ENCODE data around the gene RGS16. TPM values are rescaled to one million over a fixed set of nuclear protein-coding genes. Genes with fewer than 3 reads are reported as not detected.

Gene RGS16
- total RNA-seq, 5 donors from 2014 or later (not counting 1 experiment from before 2014, with no cell fraction given), result 2.9 to 15.6 (median 4.6) TPM

DNA sequence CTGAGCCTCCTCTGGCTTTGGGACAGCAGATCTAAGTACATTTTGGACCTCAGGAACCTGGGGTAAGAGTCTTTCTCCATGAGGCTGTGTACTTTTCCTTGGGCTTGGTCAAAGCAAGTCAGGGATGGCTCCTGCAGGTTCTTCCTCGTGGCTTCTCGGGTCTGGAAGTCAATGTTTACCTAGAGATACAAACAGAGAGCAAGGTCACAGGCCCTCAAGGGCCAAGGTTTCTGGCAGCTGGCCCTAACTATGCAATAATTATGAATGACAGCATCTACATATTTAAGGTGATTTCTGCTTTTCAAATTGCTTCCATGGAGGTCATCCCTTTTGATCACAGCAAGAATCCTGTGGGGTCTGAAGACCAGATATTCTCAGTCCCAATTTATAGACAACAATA is 42.5 kb upstream of the RGS16 start:
- Histone ChIP-seq H3K36me3 (ENCODE audit: control insufficient read depth in 2 of 2, extremely low read depth in 1 of 2, insufficient read depth in 1 of 2, low read length in 1 of 2) (no peaks in the 10 kb centered on the region), H3K27me3 (replicated peaks in 1 of 2; ENCODE audit: control insufficient read depth in 2 of 2, extremely low read depth in 1 of 2, insufficient read depth in 2 of 2, low read length in 1 of 2) (peaks cover 0 to 3% of the 10 kb centered on the region in 2 experiments), H3K4me1 (ENCODE audit: control insufficient read depth in 1 of 2, extremely low read depth in 1 of 2, insufficient read depth in 2 of 2, low read length in 2 of 2) (no peaks in the 10 kb centered on the region), H3K9me3 (no peaks in the 10 kb centered on the region), H3K27ac (ENCODE audit: low read length) (no peak overlapping the region), H3K4me3 (ENCODE audit: control insufficient read depth in 1 of 2, extremely low read depth in 1 of 2, low read length in 1 of 2) (no peak overlapping the region)
- H3K4me3 Mint-ChIP-seq, result no peak overlapping the region
- no peak for ATAC-seq (replicated peaks in 1 of 4)
- H3K9me3 Mint-ChIP-seq, result no peaks in the 10 kb centered on the region
- no peak for DNase-seq
- no peaks in the 10 kb centered on the region for H3K36me3 Mint-ChIP-seq
- peaks cover 3 to 7% of the 10 kb centered on the region in 2 donors for H3K27me3 Mint-ChIP-seq
- H3K27ac Mint-ChIP-seq, result no peak overlapping the region
- POLR2A ChIA-PET, result no interaction called here
- no CpG with 5 or more reads among the region's 2 CpGs for WGBS (ENCODE audit: insufficient coverage)
- H3K4me1 Mint-ChIP-seq, result peaks cover 2 to 13% (median 5%) of the 10 kb centered on the region in 3 donors
- CTCF ChIA-PET, result interaction anchor here in 1 of 2 donors (1.4 kb wide), 1 partner anchor 30 kb away, joined by 3 read pairs; no protein-coding TSS in a partner anchor

DNA sequence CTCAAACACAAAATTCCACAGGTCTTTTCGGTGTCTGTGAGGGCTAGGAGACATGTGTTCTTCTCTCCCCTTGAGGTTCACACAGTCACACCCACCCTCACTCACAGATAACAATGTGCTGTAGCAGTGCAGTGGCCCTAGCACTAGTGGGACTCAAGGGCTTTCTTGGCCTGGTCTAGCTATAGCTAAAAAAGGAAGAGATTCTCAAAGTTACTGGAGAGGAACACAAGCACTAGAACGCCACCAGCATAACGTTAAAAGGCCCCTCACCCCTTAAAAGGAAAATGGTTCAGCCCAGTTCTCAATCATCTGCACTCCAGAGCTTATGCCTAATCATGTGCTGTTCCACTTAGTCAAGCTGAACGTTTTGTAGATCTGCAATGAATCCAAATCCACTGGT is 40.7 kb upstream of the RGS16 start:
- POLR2A ChIA-PET, result no interaction called here
- Histone ChIP-seq H3K4me3 (ENCODE audit: control insufficient read depth in 1 of 2, extremely low read depth in 1 of 2, low read length in 1 of 2) (no peak overlapping the region), H3K36me3 (ENCODE audit: control insufficient read depth in 2 of 2, extremely low read depth in 1 of 2, insufficient read depth in 1 of 2, low read length in 1 of 2) (no peaks in the 10 kb centered on the region), H3K27ac (ENCODE audit: low read length) (no peak overlapping the region), H3K9me3 (no peaks in the 10 kb centered on the region), H3K27me3 (replicated peaks in 1 of 2; ENCODE audit: control insufficient read depth in 2 of 2, extremely low read depth in 1 of 2, insufficient read depth in 2 of 2, low read length in 1 of 2) (no peaks in the 10 kb centered on the region), H3K4me1 (ENCODE audit: control insufficient read depth in 1 of 2, extremely low read depth in 1 of 2, insufficient read depth in 2 of 2, low read length in 2 of 2) (no peaks in the 10 kb centered on the region)
- peaks cover 0 to 6% (median 0%) of the 10 kb centered on the region in 3 donors for H3K4me1 Mint-ChIP-seq
- WGBS (ENCODE audit: insufficient coverage), result 63% methylated on average over 3 of the region's 4 CpGs
- DNase-seq (no peak), ATAC-seq (replicated peaks in 1 of 4) (no peak)
- peaks cover 3 to 7% of the 10 kb centered on the region in 2 donors for H3K27me3 Mint-ChIP-seq
- CTCF ChIA-PET, result no interaction called here
- H3K4me3 Mint-ChIP-seq, result no peak overlapping the region
- H3K27ac Mint-ChIP-seq, result no peak overlapping the region
- H3K36me3 Mint-ChIP-seq, result no peaks in the 10 kb centered on the region
- no peaks in the 10 kb centered on the region for H3K9me3 Mint-ChIP-seq

DNA sequence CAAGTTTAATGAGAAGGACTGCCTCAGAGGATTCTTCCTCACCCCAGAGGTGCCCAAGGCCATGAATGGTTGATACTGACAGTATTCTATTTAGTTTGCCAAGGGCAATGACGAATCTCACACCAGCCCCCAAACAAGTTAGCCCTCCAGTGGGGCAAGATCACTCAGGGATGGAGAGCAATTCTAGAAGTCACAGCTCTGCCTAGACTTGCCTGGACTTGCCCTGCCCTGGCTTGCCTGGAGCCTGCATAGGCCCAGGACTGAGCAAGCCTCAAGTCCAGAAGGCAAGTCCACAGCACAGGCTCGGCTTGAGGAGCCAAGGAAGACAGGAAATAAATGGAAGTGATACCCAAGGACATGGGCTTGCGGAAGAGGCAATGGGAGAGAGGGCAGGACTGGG is 39.5 kb upstream of the RGS16 start:
- ATAC-seq (replicated peaks in 1 of 4) (no peak), DNase-seq (no peak)
- peaks cover 3 to 7% of the 10 kb centered on the region in 2 donors for H3K27me3 Mint-ChIP-seq
- no peaks in the 10 kb centered on the region for H3K9me3 ChIP-seq
- H3K27ac ChIP-seq (ENCODE audit: low read length), result no peak overlapping the region
- no peak overlapping the region for H3K27ac Mint-ChIP-seq
- ChIA-PET CTCF (no interaction called here), POLR2A (interaction anchor here in 1 of 2 donors (0.5 kb wide), 1 partner anchor 48 kb away, joined by 5 read pairs; no protein-coding TSS in a partner anchor)
- H3K9me3 Mint-ChIP-seq, result no peaks in the 10 kb centered on the region
- peaks cover 0 to 6% (median 0%) of the 10 kb centered on the region in 3 donors for H3K4me1 Mint-ChIP-seq
- H3K27me3 ChIP-seq (replicated peaks in 1 of 2; ENCODE audit: control insufficient read depth in 2 of 2, extremely low read depth in 1 of 2, insufficient read depth in 2 of 2, low read length in 1 of 2), result no peaks in the 10 kb centered on the region
- 65% methylated on average over 3 of the region's 3 CpGs for WGBS (ENCODE audit: insufficient coverage)
- no peaks in the 10 kb centered on the region for H3K36me3 ChIP-seq (ENCODE audit: control insufficient read depth in 2 of 2, extremely low read depth in 1 of 2, insufficient read depth in 1 of 2, low read length in 1 of 2)
- H3K4me3 Mint-ChIP-seq, result no peak overlapping the region
- H3K4me3 ChIP-seq (ENCODE audit: control insufficient read depth in 1 of 2, extremely low read depth in 1 of 2, low read length in 1 of 2), result no peak overlapping the region
- no peaks in the 10 kb centered on the region for H3K36me3 Mint-ChIP-seq
- H3K4me1 ChIP-seq (ENCODE audit: control insufficient read depth in 1 of 2, extremely low read depth in 1 of 2, insufficient read depth in 2 of 2, low read length in 2 of 2), result no peaks in the 10 kb centered on the region

DNA sequence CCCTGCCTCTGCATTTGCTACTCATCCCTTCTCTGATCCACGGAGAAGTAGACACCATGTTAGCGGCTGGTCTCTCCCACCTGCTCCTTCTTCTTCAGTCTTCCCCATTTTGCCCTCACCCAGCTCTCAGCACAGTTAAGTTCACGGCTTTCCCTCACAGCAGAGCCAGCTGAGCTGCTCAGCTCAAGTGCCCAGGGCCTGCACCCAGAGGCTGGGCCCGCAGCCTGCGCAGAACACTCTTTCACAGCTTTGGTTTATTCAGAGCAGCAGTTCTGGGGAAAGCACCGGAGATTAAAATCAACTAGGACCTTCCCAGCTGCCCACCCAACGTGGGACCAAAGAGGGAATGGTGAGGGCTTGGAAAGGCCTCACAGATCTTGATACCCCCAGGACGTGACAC is 38.3 kb upstream of the RGS16 start:
- H3K27me3 ChIP-seq (replicated peaks in 1 of 2; ENCODE audit: control insufficient read depth in 2 of 2, extremely low read depth in 1 of 2, insufficient read depth in 2 of 2, low read length in 1 of 2), result peaks cover 0 to under 1% of the 10 kb centered on the region in 2 experiments
- Mint-ChIP-seq H3K9me3 (no peaks in the 10 kb centered on the region), H3K4me3 (no peak overlapping the region), H3K36me3 (no peaks in the 10 kb centered on the region), H3K4me1 (peaks cover 0 to 6% (median 0%) of the 10 kb centered on the region in 3 donors), H3K27ac (no peak overlapping the region), H3K27me3 (peaks cover 2 to 3% of the 10 kb centered on the region in 2 donors)
- H3K36me3 ChIP-seq (ENCODE audit: control insufficient read depth in 2 of 2, extremely low read depth in 1 of 2, insufficient read depth in 1 of 2, low read length in 1 of 2), result no peaks in the 10 kb centered on the region
- WGBS (ENCODE audit: insufficient coverage), result 87% methylated on average over 3 of the region's 8 CpGs
- no peaks in the 10 kb centered on the region for H3K4me1 ChIP-seq (ENCODE audit: control insufficient read depth in 1 of 2, extremely low read depth in 1 of 2, insufficient read depth in 2 of 2, low read length in 2 of 2)
- no peak overlapping the region for H3K4me3 ChIP-seq (ENCODE audit: control insufficient read depth in 1 of 2, extremely low read depth in 1 of 2, low read length in 1 of 2)
- POLR2A ChIA-PET, result no interaction called here
- no peak overlapping the region for H3K27ac ChIP-seq (ENCODE audit: low read length)
- CTCF ChIA-PET, result interaction anchor here in 1 of 2 donors (0.6 kb wide), 1 partner anchor 39 kb away, joined by 4 read pairs; no protein-coding TSS in a partner anchor
- ATAC-seq (replicated peaks in 1 of 4) (no peak), DNase-seq (no peak)
- no peaks in the 10 kb centered on the region for H3K9me3 ChIP-seq

DNA sequence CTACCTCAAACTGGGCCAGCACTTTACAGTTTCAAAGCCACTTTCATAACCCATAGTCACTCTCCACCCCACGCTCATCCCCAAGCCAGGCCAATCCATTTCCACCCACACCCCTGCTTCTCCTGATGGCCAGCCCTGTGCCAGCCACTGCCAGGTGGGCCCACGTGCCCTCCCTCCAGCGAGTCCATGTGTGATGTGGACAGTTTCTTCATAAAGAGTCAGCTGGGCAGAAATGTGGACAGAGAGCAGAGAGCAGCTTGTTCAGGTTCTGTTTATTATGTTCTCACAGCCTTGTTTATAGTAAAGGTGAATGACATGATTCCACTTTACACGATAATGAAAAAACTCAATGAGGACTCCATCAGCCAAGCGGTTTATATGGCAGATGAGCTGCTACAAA is 37.4 kb upstream of the RGS16 start:
- Histone ChIP-seq H3K9me3 (no peaks in the 10 kb centered on the region), H3K27ac (ENCODE audit: low read length) (no peak overlapping the region), H3K4me1 (ENCODE audit: control insufficient read depth in 1 of 2, extremely low read depth in 1 of 2, insufficient read depth in 2 of 2, low read length in 2 of 2) (no peaks in the 10 kb centered on the region), H3K27me3 (replicated peaks in 1 of 2; ENCODE audit: control insufficient read depth in 2 of 2, extremely low read depth in 1 of 2, insufficient read depth in 2 of 2, low read length in 1 of 2) (peaks cover 0 to 2% of the 10 kb centered on the region in 2 experiments), H3K4me3 (ENCODE audit: control insufficient read depth in 1 of 2, extremely low read depth in 1 of 2, low read length in 1 of 2) (no peak overlapping the region), H3K36me3 (ENCODE audit: control insufficient read depth in 2 of 2, extremely low read depth in 1 of 2, insufficient read depth in 1 of 2, low read length in 1 of 2) (no peaks in the 10 kb centered on the region)
- ATAC-seq (replicated peaks in 1 of 4) (no peak), DNase-seq (no peak)
- Mint-ChIP-seq H3K36me3 (no peaks in the 10 kb centered on the region), H3K27me3 (peaks cover 2 to 7% of the 10 kb centered on the region in 2 donors), H3K27ac (no peak overlapping the region), H3K4me3 (no peak overlapping the region), H3K9me3 (no peaks in the 10 kb centered on the region), H3K4me1 (peaks cover 0 to 6% (median 0%) of the 10 kb centered on the region in 3 donors)
- POLR2A ChIA-PET, result no interaction called here
- CTCF ChIA-PET, result no interaction called here
- WGBS (ENCODE audit: insufficient coverage), result 85% methylated on average over 5 of the region's 5 CpGs

DNA sequence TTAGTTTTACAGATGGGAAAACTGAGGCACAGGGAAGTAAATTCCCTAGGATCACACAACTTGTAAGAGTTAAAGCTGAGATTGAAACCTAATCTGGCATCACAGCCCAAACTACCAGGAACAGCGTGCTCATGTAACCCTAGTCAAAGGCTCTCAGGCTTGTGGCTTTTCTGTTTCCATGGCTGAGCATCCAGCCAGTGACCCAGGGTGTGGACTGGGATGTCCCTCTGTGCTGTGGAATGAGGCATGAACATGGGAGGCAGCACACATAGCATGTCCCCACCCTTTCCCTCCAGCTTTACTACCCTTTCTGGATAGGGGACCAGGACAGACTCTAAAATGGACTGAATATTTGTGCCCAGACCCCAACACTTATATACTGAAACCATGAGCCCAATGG is 35.1 kb upstream of the RGS16 start:
- Histone ChIP-seq H3K9me3 (no peaks in the 10 kb centered on the region), H3K27ac (ENCODE audit: low read length) (no peak overlapping the region), H3K4me1 (ENCODE audit: control insufficient read depth in 1 of 2, extremely low read depth in 1 of 2, insufficient read depth in 2 of 2, low read length in 2 of 2) (no peaks in the 10 kb centered on the region), H3K4me3 (ENCODE audit: control insufficient read depth in 1 of 2, extremely low read depth in 1 of 2, low read length in 1 of 2) (no peak overlapping the region), H3K27me3 (replicated peaks in 1 of 2; ENCODE audit: control insufficient read depth in 2 of 2, extremely low read depth in 1 of 2, insufficient read depth in 2 of 2, low read length in 1 of 2) (peaks cover 2 to 3% of the 10 kb centered on the region in 2 experiments), H3K36me3 (ENCODE audit: control insufficient read depth in 2 of 2, extremely low read depth in 1 of 2, insufficient read depth in 1 of 2, low read length in 1 of 2) (no peaks in the 10 kb centered on the region)
- Mint-ChIP-seq H3K27ac (no peak overlapping the region), H3K4me3 (no peak overlapping the region), H3K9me3 (no peaks in the 10 kb centered on the region), H3K27me3 (peaks cover 0 to 4% of the 10 kb centered on the region in 2 donors), H3K36me3 (no peaks in the 10 kb centered on the region), H3K4me1 (peaks cover 0 to 6% (median 0%) of the 10 kb centered on the region in 3 donors)
- ChIA-PET POLR2A (no interaction called here), CTCF (no interaction called here)
- WGBS (ENCODE audit: insufficient coverage), result no CpG with 5 or more reads among the region's 1 CpG
- DNase-seq, result no peak
- ATAC-seq (replicated peaks in 1 of 4), result no peak

DNA sequence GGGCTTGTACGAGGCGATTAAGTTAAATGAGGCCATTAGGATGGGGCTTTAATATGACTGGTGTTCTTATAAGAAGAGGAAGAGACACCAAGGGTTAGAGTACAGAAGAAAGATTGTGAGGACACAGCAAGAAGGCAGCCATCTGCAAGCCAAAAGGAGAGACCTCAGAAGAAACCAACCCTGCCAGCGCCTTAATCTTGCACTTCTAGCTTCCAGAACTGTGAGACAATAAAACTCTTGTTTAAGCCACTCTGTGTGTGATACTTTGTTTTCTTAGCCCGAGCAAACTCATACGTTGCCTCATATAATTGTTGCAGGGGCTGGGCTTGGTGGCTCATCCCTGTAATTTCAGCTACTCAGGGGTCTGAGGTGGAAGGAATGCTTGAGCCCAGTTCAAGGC is 33.6 kb upstream of the RGS16 start:
- Histone ChIP-seq H3K4me3 (ENCODE audit: control insufficient read depth in 1 of 2, extremely low read depth in 1 of 2, low read length in 1 of 2) (no peak overlapping the region), H3K9me3 (no peaks in the 10 kb centered on the region), H3K36me3 (ENCODE audit: control insufficient read depth in 2 of 2, extremely low read depth in 1 of 2, insufficient read depth in 1 of 2, low read length in 1 of 2) (no peaks in the 10 kb centered on the region), H3K4me1 (ENCODE audit: control insufficient read depth in 1 of 2, extremely low read depth in 1 of 2, insufficient read depth in 2 of 2, low read length in 2 of 2) (no peaks in the 10 kb centered on the region), H3K27me3 (replicated peaks in 1 of 2; ENCODE audit: control insufficient read depth in 2 of 2, extremely low read depth in 1 of 2, insufficient read depth in 2 of 2, low read length in 1 of 2) (peaks cover 2 to 10% of the 10 kb centered on the region in 2 experiments), H3K27ac (ENCODE audit: low read length) (no peak overlapping the region)
- ATAC-seq (replicated peaks in 1 of 4) (no peak), DNase-seq (no peak)
- CTCF ChIA-PET, result interaction anchor here in 1 of 2 donors (0.5 to 0.6 kb wide), 2 partner anchors 29 to 130 kb away, joined by 3 read pairs; no protein-coding TSS in a partner anchor
- no peak overlapping the region for H3K27ac Mint-ChIP-seq
- POLR2A ChIA-PET, result no interaction called here
- no peaks in the 10 kb centered on the region for H3K36me3 Mint-ChIP-seq
- H3K27me3 Mint-ChIP-seq, result peaks cover 1 to 4% of the 10 kb centered on the region in 2 donors
- WGBS (ENCODE audit: insufficient coverage), result 93% methylated on average over 2 of the region's 5 CpGs
- no peak overlapping the region for H3K4me3 Mint-ChIP-seq
- H3K4me1 Mint-ChIP-seq, result peaks cover 4 to 7% (median 7%) of the 10 kb centered on the region in 3 donors
- no peaks in the 10 kb centered on the region for H3K9me3 Mint-ChIP-seq
